Activated CD4-positive, alpha-beta T cell treated with anti-CD3 and anti-CD28 coated beads, Interleukin-2, amount 50 U/mL, for 1 hour (primary cell): ENCODE data around the gene TTC39C.

Experiments used
- DNase-seq: peaks from one replicate; pipeline ENCODE4 v3.0.0-alpha.2; 2020

Gene TTC39C

GRCh38 chr18:24089515-24090337 lies 75.2 kb downstream of the TTC39C start:
- no peak for DNase-seq

- no peak for DNase-seq
These were observed 76.3 kb downstream of the TTC39C start for GRCh38 chr18:24090876-24091275.

GRCh38 chr18:24094561-24094960 lies 80.0 kb downstream of the TTC39C start:
- DNase-seq = no peak

GRCh38 chr18:24095976-24096375 lies 81.4 kb downstream of the TTC39C start:
- DNase-seq = no peak

- DNase-seq = no peak
These were observed 88.9 kb downstream of the TTC39C start for GRCh38 chr18:24103320-24104021.

GRCh38 chr18:24104486-24104885 lies 89.9 kb downstream of the TTC39C start:
- DNase-seq = no peak

- DNase-seq = no peak
These were observed 94.1 kb downstream of the TTC39C start for GRCh38 chr18:24108641-24109040.

GRCh38 chr18:24111936-24112335 lies 97.4 kb downstream of the TTC39C start:
- DNase-seq = no peak

- no peak for DNase-seq
These were observed 97.9 kb downstream of the TTC39C start for GRCh38 chr18:24112464-24112863.

GRCh38 chr18:24112874-24113615 lies 98.5 kb downstream of the TTC39C start:
- no peak for DNase-seq

- no peak for DNase-seq
These were observed 100.5 kb downstream of the TTC39C start for GRCh38 chr18:24114924-24115549.

GRCh38 chr18:24115628-24116027 lies 101.1 kb downstream of the TTC39C start:
- DNase-seq = no peak

GRCh38 chr18:24118750-24119577 lies 104.4 kb downstream of the TTC39C start:
- DNase-seq = peak; percentile 80

GRCh38 chr18:24120676-24121075 lies 106.1 kb downstream of the TTC39C start:
- DNase-seq = no peak

GRCh38 chr18:24121625-24122024 lies 107.1 kb downstream of the TTC39C start:
- DNase-seq = no peak

GRCh38 chr18:24126155-24126961 lies 111.8 kb downstream of the TTC39C start:
- DNase-seq = no peak

- DNase-seq = no peak
These were observed 113.2 kb downstream of the TTC39C start for GRCh38 chr18:24127735-24128134.

- DNase-seq = no peak
These were observed 114.1 kb downstream of the TTC39C start for GRCh38 chr18:24128700-24129099.

- DNase-seq = no peak
These were observed 115.9 kb downstream of the TTC39C start for GRCh38 chr18:24130494-24130893.

- no peak for DNase-seq
These were observed 122.4 kb downstream of the TTC39C start for GRCh38 chr18:24136967-24137373.

GRCh38 chr18:24138409-24138788 lies 123.8 kb downstream of the TTC39C start:
- no peak for DNase-seq
